HG03565 (cell line): ENCODE measurements around the gene MKX.

Experiments
- ATAC-seq: cut with Tn5 transposase; IDR thresholded peaks from one replicate; pipeline ENCODE4 v1.9.1; 2021; ENCODE audit warnings: mild to moderate bottlenecking, moderate library complexity; ENCODE audit not compliant: unreplicated experiment

Gene MKX

DNA sequence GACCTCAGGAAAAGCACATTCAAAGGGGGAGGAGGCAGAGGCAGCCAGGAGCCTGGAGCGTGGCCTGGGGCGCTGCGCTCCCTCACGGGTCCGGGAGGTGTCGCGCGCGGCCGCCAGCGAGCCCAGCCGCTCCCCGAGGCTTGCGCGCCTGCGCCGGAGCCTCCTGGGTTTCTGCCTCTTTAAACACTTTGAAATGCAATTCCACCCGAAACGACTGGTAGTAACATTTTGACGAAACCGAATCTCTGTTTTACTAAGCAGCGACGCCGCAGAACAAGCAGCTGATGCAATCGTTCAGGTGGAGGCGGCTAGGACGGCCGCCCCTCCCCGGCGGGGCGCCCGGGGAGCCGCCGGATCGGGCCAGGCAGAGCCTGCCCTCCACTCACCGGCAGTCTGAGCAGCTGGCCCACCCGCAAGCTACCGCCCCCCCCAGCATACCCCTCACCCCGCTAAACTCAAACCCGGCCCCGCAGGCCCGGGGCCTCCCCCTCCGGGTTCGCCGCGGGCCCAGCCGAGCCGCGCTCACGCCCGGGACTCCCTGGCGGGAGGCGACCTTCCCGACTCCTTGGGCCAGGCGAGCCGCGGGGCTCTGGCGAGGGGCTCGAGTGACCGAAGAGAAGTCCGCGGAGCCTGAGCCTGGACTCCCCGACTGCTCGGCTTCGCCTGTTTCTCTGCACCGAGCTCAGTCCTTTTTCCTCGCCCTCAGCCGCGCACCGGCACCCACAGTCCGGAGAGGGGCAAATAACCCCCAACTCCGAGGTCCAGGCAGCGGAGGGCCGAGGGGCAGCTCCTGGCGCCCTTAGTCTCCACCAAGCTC is 3.2 kb downstream of the MKX start:
- ATAC-seq, result peak; percentile 94

DNA sequence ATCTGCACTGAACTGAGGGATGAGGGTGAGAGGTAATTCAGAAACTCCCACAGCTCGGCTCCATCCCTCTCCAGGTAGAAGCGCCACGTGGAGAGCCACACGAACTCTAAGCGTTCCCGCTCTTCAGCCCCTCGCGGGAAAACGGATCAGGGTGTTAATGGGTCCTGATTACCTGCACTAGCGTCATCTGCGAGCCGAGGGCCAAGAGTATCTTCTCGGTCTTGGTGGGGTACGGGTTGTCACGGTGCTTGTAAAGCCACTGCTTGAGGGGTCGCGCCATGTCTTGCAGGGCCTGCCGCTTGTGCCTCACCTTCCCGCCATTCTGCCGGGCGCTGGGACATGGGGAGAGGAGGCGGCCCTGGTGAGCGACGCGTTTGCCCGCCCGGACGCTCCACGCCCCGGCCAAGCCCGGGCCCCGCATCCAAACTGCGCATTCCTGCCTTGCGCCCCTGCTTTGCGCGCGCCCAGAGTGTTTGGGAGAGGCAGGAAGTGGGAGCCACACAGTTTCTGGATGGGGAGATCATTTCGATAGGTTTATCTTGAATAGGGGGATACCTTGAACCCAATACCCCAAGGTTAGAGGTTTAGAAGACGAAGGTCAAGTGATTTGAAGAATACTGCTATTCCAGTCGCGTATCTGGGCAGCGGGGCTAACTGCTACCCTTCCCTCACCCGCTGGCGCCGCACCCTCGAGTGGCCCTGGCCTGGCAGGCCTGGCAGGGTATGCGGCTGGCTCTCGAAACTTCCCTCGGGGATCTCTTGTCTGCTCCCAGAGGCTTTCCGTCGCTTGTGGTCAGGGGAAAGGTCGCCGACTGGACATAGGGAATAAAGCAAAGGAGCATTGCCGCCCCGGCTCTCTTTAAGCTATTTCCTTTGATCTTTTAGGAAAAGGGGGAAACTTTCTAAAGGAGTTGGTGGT is 4.2 kb downstream of the MKX start:
- ATAC-seq, result no peak

DNA sequence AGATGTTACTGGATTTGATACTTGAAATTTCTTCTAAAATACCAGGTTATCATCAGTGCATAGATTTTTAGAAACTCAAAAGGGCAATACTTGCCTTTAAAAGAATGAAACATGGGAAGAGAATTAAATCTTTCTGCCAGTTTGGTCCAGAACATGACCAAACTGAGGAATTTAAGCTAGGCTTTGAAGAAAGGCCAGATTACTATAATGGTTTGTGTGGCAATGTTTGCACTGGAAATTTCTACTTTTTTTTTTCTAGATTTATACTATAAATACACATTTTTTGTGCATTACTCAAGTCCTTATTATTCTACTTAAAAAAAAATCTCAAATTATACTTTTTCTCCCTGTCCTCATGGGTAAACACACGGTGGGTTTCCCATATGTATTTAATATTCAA is 9.2 kb downstream of the MKX start:
- no peak for ATAC-seq

DNA sequence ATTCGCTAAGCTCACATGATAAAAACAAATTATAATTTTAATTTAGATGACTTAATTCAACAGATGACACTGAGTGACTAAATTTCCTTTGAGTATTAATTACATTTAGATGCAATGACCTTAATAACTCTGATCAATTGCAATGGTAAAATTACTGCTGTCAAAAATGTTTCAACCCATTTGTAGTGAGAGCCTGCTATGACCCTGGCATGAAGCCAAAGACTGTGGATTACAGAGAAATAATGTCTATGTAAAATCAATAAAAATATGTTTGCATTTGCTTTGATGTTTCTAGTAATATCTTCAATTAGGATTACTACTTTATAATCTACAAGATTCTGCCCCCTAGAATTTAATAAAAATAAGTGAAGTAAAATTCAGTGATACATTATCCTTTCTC is 15.6 kb downstream of the MKX start:
- no peak for ATAC-seq

DNA sequence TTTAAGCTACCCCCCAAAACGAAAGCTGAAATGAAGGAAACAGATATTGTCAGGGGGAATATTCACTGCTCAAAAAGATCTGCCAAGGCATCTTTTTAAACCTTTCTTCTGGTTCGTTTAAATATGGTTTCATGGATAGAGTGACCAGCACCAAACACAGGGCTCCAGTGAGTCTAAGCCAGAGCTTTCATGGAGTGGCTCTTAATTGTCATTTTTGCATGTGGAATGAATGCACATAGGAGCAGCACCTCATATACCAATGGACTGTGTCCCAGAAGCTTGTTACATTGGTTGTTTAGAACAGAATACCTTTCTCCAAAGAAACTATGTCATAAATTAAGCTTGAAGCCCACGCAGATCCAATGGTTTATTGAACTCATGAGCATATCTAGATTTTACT is 17.3 kb downstream of the MKX start:
- no peak for ATAC-seq

DNA sequence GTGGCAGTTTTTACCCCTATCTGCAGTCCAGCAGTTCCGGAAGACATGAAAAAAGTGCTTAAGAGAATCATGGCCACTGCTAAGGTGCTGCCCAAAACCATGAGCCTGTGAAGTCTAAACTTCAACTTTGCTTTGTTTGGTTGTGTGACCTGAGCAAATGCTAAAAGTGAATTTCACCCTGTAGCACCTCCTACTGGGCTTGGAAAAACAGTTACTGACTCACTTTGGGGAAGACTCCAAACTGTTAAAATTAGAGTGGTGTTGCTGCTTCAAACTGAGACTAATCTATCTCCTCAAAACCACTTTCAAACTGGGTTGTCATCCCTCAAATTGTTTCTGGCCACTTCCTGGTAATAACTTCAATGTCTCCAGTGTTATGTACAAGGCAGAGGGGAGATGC is 21.3 kb downstream of the MKX start:
- no peak for ATAC-seq

DNA sequence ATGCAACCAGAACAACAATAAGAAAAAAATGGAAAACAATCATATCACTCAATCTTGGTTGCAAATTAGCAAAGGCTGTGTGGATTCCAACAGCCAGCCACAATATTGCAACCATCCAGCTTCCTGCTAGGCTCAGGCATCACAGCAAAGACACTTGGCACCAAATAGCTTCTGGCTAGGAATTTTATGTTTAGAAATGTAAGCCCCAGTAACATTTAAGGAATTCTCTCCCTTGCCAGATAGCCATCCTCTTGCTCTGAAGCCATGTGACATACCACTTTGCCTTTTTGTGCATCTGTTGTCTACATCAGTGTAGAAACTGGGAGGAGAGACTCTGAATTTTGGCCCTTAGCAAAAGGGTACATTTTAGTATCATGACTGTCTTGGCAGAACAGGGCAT is 22.2 kb downstream of the MKX start:
- no peak for ATAC-seq

DNA sequence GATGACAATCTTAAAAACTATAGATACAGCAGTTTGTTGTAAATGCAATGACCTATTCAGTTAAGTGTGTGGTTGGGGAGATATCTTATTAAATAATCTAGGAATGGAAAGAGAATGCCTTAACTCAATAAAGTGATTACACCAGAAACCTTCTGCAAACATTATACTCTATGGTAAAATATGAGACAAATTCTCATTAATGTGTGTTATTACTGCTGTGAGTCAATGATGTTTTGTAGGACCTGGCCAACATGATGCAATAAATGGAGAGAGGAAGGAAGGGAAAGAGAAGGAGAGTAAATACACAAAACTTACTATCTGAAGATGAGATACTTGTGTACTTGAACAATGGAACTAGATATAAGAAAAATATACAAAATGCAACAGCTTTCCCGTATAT is 25.1 kb downstream of the MKX start:
- no peak for ATAC-seq

DNA sequence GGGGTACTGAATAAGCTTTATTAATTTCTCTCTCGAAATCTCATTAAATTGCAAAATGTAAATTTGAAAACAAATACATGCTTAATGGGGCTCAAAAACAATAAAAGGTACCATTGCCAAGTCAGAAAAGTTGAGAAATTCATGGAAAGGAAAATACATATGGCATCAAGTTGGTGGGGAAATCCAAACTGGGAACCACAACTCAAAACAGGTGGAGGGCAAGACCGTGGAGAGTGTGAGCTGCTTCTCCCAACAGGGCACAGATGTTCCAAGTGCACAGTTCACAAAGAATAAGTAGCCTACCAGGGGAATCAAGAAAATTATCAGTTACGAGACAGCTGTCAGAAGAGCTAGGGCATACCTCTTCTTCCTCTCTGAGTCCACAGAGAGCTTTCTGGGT is 26.6 kb downstream of the MKX start:
- no peak for ATAC-seq

DNA sequence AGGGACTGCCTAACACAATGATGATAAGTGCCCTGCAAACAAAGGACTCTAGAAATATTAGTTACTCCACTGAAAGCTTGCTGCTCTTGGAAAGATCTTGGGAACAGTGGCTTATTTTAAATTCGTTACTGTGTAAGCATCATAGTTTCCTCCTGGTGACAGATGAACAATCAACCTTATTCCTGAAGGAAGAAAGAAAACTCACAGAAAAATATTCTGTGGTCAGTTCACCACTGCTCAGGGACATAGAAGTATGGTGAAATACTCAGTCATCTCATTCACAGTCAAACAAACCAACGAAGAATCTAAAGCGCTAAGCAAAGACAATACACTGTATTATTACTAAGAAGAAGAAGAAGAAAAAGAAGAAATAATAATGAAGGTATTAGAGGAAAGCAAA is 27.8 kb downstream of the MKX start:
- no peak for ATAC-seq

DNA sequence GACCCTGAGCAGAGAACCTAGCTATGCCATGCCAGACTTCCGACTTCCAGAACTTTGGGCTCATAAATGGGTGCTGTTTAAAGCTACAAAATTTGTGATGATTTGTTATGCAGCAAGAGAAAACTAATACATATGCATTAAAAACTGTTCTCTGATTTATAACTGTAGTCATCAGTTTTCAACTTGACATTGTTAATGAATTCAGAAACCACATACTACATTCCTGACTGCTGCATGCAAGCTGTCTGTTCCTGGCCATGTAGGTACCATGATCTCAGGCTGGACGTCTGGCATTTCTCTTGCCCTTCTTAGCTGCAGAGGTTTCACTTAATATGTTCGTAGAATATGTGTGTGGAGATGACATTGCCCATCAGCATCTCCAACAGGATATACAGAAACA is 28.4 kb downstream of the MKX start:
- ATAC-seq, result no peak

DNA sequence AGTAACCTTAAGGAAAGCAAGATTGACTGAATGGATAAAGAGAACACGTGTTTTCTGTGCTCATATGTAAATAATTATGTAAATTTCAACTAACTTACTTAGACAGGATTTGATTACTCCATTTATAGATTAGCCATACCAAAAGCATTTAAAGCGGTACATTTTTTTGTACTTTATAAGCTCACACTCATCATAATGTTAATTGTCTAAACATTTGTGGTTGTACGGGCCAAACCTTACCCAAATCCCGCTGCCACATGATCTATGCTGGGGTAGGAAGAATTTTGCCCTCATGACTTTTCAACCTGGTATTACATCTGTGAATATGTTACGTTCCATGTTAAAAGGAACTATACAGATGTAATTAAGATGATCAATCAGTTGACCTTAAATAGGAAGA is 29.1 kb downstream of the MKX start:
- no peak for ATAC-seq

DNA sequence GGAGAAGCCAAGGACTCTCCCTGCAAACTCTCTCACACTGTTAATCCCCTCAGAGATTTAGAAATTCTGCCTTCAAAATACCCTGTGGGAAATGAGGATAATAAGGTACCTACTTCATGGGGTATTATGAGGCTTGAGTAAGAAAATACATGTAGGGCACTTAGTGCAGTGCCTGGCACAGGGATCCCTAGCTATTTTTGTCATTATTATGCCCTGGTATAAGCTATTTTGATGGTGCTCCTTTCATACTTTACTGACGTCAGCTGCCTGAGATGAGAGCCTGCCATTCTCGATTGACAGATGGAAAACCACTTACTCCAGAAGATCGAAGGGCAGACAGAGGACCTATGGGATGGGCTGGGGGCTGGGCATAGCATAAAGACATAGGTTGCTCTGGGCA is 30.1 kb downstream of the MKX start:
- ATAC-seq, result no peak

DNA sequence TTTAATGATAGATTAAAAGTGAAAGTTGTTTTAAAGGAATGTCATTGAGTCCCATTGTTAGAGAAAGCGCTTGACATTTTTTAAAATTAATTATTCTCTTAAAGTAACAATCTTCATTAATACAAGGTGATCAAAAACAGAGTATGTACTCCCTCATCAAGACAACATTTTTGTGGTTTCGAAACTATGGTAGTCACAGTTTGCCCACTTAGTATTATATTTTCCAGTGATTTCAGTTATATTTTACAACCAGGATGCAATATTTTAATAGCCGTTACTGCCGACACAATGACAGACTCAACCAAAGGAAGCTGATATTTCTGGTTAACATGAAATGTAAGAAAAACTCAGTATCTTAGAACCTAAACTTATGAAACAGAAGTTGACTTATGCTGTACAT is 31.3 kb downstream of the MKX start:
- no peak for ATAC-seq

DNA sequence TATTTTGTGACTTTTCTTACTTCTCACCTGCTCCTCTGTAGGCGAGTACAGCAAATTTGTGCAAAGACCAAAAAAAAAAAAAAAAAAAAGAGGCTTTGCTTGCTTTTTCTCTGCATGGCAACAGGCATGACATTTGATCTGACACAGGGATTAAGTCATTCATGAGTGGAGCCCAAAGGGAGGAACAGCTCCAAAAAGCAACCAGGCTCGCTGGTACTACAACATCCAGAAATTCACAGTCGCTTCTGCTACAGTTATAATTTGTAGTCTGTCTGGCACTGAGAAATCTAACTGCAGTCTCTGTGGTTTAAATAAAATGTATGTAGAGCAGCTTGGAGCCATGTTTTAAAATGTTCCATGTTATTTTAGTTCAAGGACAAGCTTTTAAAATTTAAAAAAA is 31.7 kb downstream of the MKX start:
- no peak for ATAC-seq

DNA sequence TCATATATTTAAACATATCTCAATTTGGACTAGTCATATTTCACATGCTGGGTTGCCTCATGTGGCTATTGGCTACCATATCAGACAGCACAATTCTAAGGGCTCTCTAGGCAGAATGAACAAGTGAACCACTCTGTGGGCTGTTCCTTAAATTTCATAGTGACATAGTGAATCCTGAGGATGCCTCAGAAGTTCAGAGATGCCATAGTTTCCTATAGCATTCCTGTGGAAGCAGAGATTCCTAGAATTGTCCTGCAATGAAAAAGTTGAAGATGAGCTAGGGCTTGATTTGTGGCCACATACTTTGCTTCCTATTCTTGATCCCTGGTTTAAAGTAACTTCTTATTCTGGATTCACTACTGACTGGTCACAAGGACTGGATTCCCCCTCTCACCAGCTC is 35.6 kb downstream of the MKX start:
- no peak for ATAC-seq

DNA sequence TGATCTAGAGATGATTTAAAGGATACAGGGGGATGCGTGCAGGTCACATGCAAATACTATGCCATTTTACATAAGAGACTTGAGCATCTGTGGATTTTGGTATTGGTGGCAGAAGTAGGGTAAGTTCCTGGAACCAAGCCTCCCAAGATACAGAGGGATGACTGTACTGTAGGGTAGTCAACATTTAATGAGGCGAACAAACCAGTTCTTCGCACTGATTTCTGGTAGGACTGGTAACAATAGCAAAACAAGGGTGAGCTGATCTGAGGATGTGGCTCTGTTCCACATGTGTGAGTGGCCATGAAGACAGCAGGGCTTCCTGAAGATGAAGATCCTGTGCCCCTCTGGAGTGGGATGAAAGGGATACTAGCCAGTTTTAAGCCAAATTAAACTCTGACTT is 36.3 kb downstream of the MKX start:
- ATAC-seq, result no peak

DNA sequence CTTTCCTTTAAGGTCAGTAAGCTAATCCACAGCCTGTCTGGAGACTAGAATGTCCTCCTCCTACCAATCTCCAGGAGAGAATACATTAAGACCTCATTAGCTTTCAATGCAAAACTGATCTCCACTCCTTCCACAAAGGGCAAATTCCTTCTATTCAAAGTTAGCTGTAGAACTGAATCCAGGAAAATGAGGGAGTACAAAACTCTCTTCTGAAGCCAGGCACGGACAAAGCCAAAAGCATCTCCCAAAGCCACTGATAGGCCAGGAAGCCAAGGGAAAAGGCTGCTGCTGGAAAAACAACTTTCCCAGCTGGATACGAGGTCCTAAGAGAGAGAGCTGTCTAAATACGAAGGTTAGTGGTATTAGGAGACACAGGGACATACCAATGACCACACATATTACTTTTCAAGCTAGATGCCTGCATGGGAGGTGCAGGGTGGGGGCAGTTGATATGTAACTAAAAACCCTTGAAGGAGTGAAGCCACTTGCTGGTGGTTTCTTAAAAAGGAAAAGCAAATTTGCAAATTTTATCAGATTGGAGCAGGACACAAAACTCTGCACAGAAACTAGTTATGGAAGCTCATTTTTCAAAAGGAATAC is 43.6 kb downstream of the MKX start:
- no peak for ATAC-seq

DNA sequence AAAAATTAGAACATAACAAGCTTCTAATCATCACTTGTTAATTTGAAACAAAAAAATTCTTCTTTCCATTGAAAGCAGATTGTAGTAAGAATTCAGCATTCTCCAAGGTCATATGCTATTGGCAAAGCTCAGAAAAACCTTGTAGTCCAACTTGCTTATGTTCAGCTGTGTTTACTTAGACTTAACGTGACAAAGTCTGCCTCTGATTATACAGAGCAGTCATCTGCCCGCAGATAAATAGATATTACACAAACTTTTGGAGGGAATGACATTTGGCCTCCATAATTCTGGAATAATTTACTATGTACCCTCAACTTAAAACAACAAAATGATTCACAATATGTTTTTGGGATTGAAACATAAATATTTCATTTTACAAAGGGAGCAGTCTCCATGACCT is 45.8 kb downstream of the MKX start:
- no peak for ATAC-seq

DNA sequence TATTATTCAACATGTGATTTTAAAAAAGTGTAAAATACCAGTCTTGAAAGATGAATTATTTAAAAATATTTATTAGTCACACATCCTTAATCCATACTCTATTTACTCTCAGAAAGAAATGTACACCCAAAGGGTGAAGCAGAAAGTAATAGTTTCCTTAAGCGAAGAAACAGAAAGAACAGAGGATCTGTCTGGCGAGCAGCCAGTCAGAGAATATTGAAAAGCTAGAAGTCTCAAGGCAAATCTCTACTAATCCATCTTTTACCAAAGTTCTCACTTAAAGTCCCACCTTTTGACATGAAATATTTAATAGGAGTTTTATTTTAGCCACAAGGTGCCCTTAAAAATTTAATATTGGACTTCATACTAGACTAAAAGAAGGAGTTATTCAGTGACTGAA is 46.7 kb downstream of the MKX start:
- no peak for ATAC-seq

DNA sequence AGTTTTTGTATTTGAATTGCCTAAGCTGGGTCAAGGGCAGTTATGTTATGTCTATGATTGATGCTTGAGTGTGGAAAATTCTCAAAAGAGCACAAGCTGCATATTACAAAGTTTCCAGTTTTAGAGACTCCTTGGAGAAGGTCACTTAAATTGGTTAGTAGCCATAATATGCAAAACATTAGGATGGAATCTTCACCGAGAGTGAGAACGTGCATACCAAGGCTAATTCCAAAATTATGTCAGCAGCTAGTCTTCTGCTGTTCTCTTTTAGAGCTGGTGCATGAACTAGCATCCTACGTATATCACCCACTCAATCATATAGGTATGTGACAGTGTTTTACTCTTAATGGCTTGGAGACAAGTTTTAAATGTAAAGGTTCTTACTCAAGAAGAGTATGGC is 49.2 kb downstream of the MKX start:
- no peak for ATAC-seq

DNA sequence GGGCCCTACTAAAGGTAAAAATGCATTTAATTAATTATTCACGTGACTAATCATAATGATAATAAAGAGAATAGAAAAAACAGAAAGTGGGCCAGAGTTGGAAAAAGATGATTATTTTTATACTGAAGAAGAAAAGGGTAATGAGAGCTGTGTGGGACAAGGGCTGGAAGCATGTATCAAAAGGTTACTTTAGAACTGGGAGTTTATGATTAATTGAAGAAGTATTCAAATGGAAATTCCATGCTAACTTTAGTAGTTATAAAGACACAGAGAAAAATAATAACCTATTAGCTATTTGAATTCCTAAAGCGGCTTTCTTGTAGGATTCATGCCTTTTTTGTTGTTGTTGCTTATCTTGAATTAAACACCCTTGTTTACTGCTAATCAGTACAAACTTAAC is 49.9 kb downstream of the MKX start:
- ATAC-seq, result no peak
